Colonic mucosa (tissue), 4 donors: Measurements from ENCODE around the gene SYNE4. TPM values are rescaled to one million over a fixed set of nuclear protein-coding genes. Genes with fewer than 3 reads are reported as not detected.
"Not testable (repeated sequence)": the region's sequence is repeated elsewhere in the genome, so short reads cannot be mapped to it uniquely, and the experiment has no call there.

ENCODE experiments used
- DNase-seq: peaks from one replicate; pipeline ENCODE4 v3.0.0-alpha.2; 2020
- H3K27ac ChIP-seq: fragments of 200-600 bp; one replicate; pipeline ENCODE4 v1.8.0; 2021
- H3K27me3 ChIP-seq: fragments of 200-600 bp; one replicate; pipeline ENCODE4 v1.8.0; 2021
- H3K36me3 ChIP-seq: fragments of 200-600 bp; one replicate; pipeline ENCODE4 v1.8.0; 2021
- H3K4me1 ChIP-seq: fragments of 200-600 bp; one replicate; pipeline ENCODE4 v1.8.0; 2021; ENCODE audit warnings: mild to moderate bottlenecking
- H3K4me3 ChIP-seq: fragments of 200-600 bp; one replicate; pipeline ENCODE4 v1.8.0; 2021
- H3K9ac ChIP-seq, 2 donors: one replicate each; pipeline ENCODE4 v1.7.0; 2013; ENCODE audit warnings: control low read depth in 2 of 2, low read depth in 2 of 2, low read length in 2 of 2
- H3K9me3 ChIP-seq: fragments of 200-600 bp; one replicate; pipeline ENCODE4 v1.8.0; 2021
- CTCF ChIP-seq: fragments of 200-600 bp; IDR thresholded peaks from one replicate; pipeline ENCODE4 v1.8.0; 2022; ENCODE audit warnings: antibody characterized with exemption, mild to moderate bottlenecking
- intact Hi-C: fragments of 100-400 bp; cut with DNase I; formaldehyde crosslinking; loops from one replicate; pipeline ENCODE4 v1.14.1; 2022
- total RNA-seq, 2 donors: library from RNA; stranded (reverse); fragmentation: NEBNext Ultra II Directional in 1 of 2; extraction: Animal tissue kit (Norgen Biotek cat#: 25700) in 1 of 2; gene quantifications; one replicate each; pipeline ENCODE4 v1.2.1, GENCODE V29; 2021
- donor health status: healthy.
- donor health status: DM: no; HTN: no; CAD: no.
- donor health status: DM: no; HTN: no; CAD: no.

Gene SYNE4
- total RNA-seq, 2 donors from 2014 or later, result 9.3 to 10.1 TPM

- no peak overlapping the region for H3K4me3 ChIP-seq
- peaks cover 10% of the 10 kb centered on the region for H3K27me3 ChIP-seq
- intact Hi-C loops, result no loop called here
- H3K9ac ChIP-seq, result no peak overlapping the region
- H3K36me3 ChIP-seq, result no peaks in the 10 kb centered on the region
- no peaks in the 10 kb centered on the region for H3K9me3 ChIP-seq
- no peak for DNase-seq
- no peak overlapping the region for H3K27ac ChIP-seq
- TF ChIP-seq CTCF, result no peak
- no peaks in the 10 kb centered on the region for H3K4me1 ChIP-seq
Observed at GRCh38 chr19:35986111-35986510, 22.5 kb downstream of the SYNE4 start.

GRCh38 chr19:35983177-35983576 lies 25.4 kb downstream of the SYNE4 start:
- TF ChIP-seq CTCF, result no peak
- no peaks in the 10 kb centered on the region for H3K36me3 ChIP-seq
- H3K27ac ChIP-seq, result no peak overlapping the region
- no peak overlapping the region for H3K9ac ChIP-seq
- no peaks in the 10 kb centered on the region for H3K9me3 ChIP-seq
- H3K4me1 ChIP-seq, result no peaks in the 10 kb centered on the region
- no peak overlapping the region for H3K4me3 ChIP-seq
- no peak for DNase-seq
- intact Hi-C loops, result no loop called here
- peaks cover 10% of the 10 kb centered on the region for H3K27me3 ChIP-seq

- H3K9ac ChIP-seq, H3K4me1 ChIP-seq, DNase-seq, H3K27me3 ChIP-seq, H3K36me3 ChIP-seq, intact Hi-C loops, H3K4me3 ChIP-seq, H3K27ac ChIP-seq, H3K9me3 ChIP-seq: not testable (repeated sequence)
Observed at GRCh38 chr19:35980997-35981396, 27.6 kb downstream of the SYNE4 start.

DNA sequence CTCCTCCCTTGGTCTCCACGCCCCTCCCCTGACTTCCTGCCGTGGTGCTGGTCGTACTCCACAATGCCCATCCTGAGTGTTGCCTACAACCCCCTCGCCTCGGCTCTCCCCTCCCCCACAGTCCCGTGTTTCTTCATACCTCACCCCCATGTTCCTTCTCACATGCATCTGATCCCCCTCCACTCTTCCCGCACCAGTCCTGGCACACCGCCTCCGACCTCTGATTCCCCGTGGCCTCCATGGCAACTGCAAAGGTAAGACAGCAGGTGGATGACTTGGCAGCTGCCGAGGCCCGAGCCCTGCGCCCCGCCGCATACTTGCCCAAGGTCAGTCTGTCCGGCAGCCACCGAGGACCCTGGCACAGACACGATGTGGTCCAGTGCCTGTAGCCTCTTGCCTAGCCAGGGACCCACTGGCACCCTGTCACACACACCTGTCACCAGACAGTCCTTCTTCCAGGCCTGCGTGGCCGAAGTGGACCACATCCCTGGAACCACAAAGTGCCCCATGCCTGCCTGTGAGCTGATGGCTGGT lies 29.7 kb downstream of the SYNE4 start:
- H3K36me3 ChIP-seq, result no peaks in the 10 kb centered on the region
- DNase-seq, result no peak
- no peak overlapping the region for H3K4me3 ChIP-seq
- no peaks in the 10 kb centered on the region for H3K27me3 ChIP-seq
- no peak overlapping the region for H3K27ac ChIP-seq
- no peak for TF ChIP-seq CTCF
- no peaks in the 10 kb centered on the region for H3K9me3 ChIP-seq
- H3K4me1 ChIP-seq, result no peaks in the 10 kb centered on the region
- intact Hi-C loops, result no loop called here
- no peak overlapping the region for H3K9ac ChIP-seq

GRCh38 chr19:35978271-35978670 lies 30.3 kb downstream of the SYNE4 start:
- H3K9me3 ChIP-seq, result no peaks in the 10 kb centered on the region
- H3K27me3 ChIP-seq, result no peaks in the 10 kb centered on the region
- no peak for TF ChIP-seq CTCF
- H3K4me1 ChIP-seq, result no peaks in the 10 kb centered on the region
- no peak overlapping the region for H3K4me3 ChIP-seq
- no peaks in the 10 kb centered on the region for H3K36me3 ChIP-seq
- DNase-seq, result no peak
- intact Hi-C loops, result no loop called here
- no peak overlapping the region for H3K9ac ChIP-seq
- H3K27ac ChIP-seq, result no peak overlapping the region

DNA sequence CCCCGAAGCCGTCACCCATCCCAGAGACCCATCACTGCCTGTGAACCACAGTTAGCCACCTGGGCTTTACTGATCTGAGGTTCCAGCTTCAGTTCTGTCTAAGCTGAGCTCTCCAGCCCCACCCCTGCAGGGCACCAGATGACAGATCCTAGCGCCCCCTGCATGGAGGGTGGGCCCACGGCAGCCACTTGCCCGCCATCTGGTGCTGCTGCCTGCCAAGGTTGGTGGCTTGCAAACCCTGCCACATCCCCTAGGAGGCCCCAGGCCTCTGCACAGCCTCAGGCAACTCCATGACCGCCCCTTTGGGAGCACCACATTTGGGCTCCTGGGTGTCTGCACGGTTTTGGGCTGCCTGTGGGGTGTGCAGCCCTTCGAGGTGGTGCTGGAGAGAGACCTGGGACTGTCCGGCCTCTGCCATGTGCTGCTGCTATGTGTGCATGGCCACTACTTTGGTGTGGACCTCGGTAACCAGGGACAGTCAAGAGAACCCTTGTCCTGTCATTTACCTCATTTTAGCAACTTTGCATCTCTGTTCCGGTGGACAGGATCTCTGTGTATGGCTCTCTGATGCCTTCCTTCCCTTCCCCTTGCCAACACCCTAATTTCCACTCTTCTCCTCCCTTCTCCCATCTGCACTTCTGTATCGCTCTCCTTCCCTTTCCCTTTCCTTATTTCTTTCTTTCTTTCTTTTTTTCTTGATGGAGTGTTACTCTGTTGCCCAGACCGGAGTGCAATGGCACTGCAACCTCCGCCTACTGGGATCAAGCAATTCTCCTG lies 31.0 kb downstream of the SYNE4 start:
- intact Hi-C loops, result no loop called here
- Histone ChIP-seq H3K9me3 (no peaks in the 10 kb centered on the region), H3K4me1 (no peaks in the 10 kb centered on the region), H3K36me3 (no peaks in the 10 kb centered on the region), H3K27ac (no peak overlapping the region), H3K9ac (no peak overlapping the region), H3K4me3 (no peak overlapping the region), H3K27me3 (no peaks in the 10 kb centered on the region)
- no peak for DNase-seq
- TF ChIP-seq CTCF, result no peak
